Common myeloid progenitor, CD34-positive (primary cell): ENCODE results near the gene UBE2H.
"Not testable (repeated sequence)": the region's sequence is repeated elsewhere in the genome, so short reads cannot be mapped to it uniquely, and the experiment has no call there.

Experiments used
- CTCF ChIA-PET: fragments of 350-600 bp; sonication (Branson Sonifier 250); formaldehyde crosslinking; loops from one replicate; lab custom pipeline; 2021; ENCODE audit warnings: antibody characterized with exemption; lab: Charles Lee
- POLR2A ChIA-PET: fragments of 350-600 bp; sonication (Branson Sonifier 250); formaldehyde crosslinking; loops from one replicate; lab custom pipeline; 2021; ENCODE audit warnings: antibody characterized with exemption; lab: Charles Lee
- DNase-seq, 3 donors: peaks; one replicate each; pipeline versions ENCODE4 v3.0.0 to v3.0.0-alpha.2; 2013
- H3K27ac ChIP-seq, 2 experiments: 1 replicate in 1 of 2; 2 replicates in 1 of 2; pipeline ENCODE4 v1.7.0; 2013; ENCODE audit warnings: inconsistent platforms in 2 of 2, low read length in 2 of 2, mild to moderate bottlenecking in 2 of 2, low read depth in 1 of 2, moderate library complexity in 1 of 2; ENCODE audit not compliant: severe bottlenecking in 2 of 2, insufficient read depth in 1 of 2, poor library complexity in 1 of 2
- H3K27me3 ChIP-seq, 5 experiments: replicated peaks in 2 of 5; 1 replicate in 3 of 5; 2 replicates in 2 of 5; pipeline versions ENCODE4 v1.6.1 to v1.7.0; 2013; ENCODE audit warnings: low read length in 4 of 5, mild to moderate bottlenecking in 2 of 5, moderate library complexity in 2 of 5, inconsistent platforms in 1 of 5; ENCODE audit not compliant: insufficient read depth in 5 of 5, control insufficient read depth in 4 of 5
- H3K36me3 ChIP-seq, 4 experiments: 1 replicate in 2 of 4; 2 replicates in 2 of 4; pipeline versions ENCODE4 v1.6.1 to v1.7.0; 2013; ENCODE audit warnings: low read length in 3 of 4, control low read depth in 1 of 4, mild to moderate bottlenecking in 1 of 4; ENCODE audit not compliant: control insufficient read depth in 4 of 4, insufficient read depth in 4 of 4
- H3K4me1 ChIP-seq, 4 experiments: 1 replicate in 3 of 4; 2 replicates in 1 of 4; pipeline versions ENCODE4 v1.6.1 to v1.7.1; 2013; ENCODE audit warnings: low read length in 3 of 4, mild to moderate bottlenecking in 3 of 4, control low read depth in 1 of 4, inconsistent platforms in 1 of 4, moderate library complexity in 1 of 4; ENCODE audit not compliant: control insufficient read depth in 4 of 4, insufficient read depth in 4 of 4; ENCODE audit errors: control extremely low read depth in 1 of 4
- H3K4me3 ChIP-seq, 7 experiments: 1 replicate in 4 of 7; 2 replicates in 3 of 7; pipeline versions ENCODE4 v1.5.1 to v1.7.0; 2013; ENCODE audit warnings: mild to moderate bottlenecking in 7 of 7, low read length in 6 of 7, moderate library complexity in 6 of 7, inconsistent platforms in 2 of 7, low read depth in 2 of 7, control low read depth in 1 of 7; ENCODE audit not compliant: insufficient read depth in 4 of 7, control insufficient read depth in 1 of 7; ENCODE audit errors: extremely low read depth in 1 of 7
- H3K9me3 ChIP-seq, 5 experiments: 1 replicate in 4 of 5; 2 replicates in 1 of 5; pipeline versions ENCODE4 v1.6.1 to v1.7.1; 2013; ENCODE audit warnings: low read length in 4 of 5, mild to moderate bottlenecking in 2 of 5, inconsistent platforms in 1 of 5, low read depth in 1 of 5, moderate library complexity in 1 of 5; ENCODE audit not compliant: control insufficient read depth in 4 of 5, insufficient read depth in 2 of 5; ENCODE audit errors: control extremely low read depth in 1 of 5
- WGBS: methylation state at CpG from one replicate; pipeline ENCODE4 v1.1.5; 2013; ENCODE audit not compliant: insufficient coverage; 5-methylcytosine and 5-hydroxymethylcytosine counted together

UBE2H gene

GRCh38 chr7:129798616-129799349 is 154.0 kb downstream of the UBE2H start:
- Histone ChIP-seq H3K27ac (no peak overlapping the region), H3K27me3 (peaks cover 0 to 3% (median 0%) of the 10 kb centered on the region in 5 experiments), H3K36me3 (no peaks in the 10 kb centered on the region), H3K4me3 (no peak overlapping the region), H3K9me3 (no peaks in the 10 kb centered on the region), H3K4me1 (no peaks in the 10 kb centered on the region)
- ChIA-PET CTCF (interaction anchor here (0.7 kb wide), 1 partner anchor 15 kb away, joined by 3 read pairs; no protein-coding TSS in a partner anchor), POLR2A (no interaction called here)
- DNase-seq: no peak
- over 99% methylated on average over 14 of the region's 16 CpGs for WGBS

DNA sequence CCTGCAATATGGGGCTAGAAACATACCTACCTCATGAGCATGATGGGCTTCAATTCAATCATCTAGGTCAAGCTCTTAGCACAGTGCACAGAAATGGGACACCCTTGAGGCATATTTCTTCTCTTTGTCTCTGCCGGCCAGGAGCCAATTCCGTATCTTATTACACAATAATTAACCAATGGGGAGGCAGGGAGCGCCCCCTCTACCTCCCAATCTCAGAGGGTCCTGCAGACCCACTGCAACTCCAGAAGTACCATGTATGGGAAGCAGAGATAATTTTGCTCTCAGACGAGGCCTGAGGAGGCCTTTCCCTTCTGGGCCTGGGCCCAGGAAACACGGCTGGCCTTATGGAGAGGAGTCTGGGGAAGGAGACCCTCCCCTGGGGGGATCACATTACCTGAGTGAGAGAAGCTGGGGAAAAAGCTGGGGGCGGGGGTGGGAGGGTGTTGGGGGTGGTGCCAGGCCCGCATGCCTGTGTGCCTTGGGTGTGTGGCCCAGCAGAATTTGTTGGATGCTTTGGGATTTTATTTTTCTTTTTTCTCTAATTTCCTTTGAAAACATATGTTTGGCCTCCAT is 155.5 kb downstream of the UBE2H start:
- ChIA-PET POLR2A (no interaction called here), CTCF (no interaction called here)
- H3K4me3 ChIP-seq: no peak overlapping the region
- H3K9me3 ChIP-seq: no peaks in the 10 kb centered on the region
- H3K27me3 ChIP-seq: peaks cover 0 to 3% (median 0%) of the 10 kb centered on the region in 5 experiments
- H3K36me3 ChIP-seq: no peaks in the 10 kb centered on the region
- H3K27ac ChIP-seq: no peak overlapping the region
- WGBS: 91% methylated on average over 5 of the region's 7 CpGs
- DNase-seq: no peak
- H3K4me1 ChIP-seq: no peaks in the 10 kb centered on the region

DNA sequence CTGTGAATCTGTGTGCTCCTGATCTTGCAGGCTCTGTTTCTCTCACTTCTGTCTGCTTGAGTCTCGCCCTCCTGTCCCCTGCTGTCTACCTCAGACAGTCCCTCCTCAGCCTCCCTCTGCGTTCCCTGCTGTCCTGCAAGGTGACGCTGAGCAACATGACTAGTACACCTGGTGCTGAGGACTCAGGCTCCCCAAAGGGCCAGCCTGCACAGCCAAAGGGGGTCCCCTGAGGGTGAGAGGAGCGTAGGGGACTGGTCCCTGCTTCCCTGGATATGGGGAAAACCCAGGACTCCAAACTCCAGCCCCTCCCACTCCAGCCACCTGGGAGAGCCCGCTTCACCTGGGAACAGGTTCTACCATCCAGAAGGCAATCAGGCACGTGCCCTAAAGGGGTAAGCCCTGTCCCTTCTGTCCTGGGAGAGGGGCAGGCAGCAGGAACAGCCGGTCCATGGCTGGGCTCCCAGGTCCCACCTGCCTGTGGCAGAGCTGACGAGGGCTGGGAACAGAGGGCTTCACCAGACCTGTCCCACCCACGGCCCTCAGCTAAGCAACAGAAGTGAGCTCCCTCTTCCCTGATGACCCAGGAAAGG is 156.5 kb downstream of the UBE2H start:
- Histone ChIP-seq H3K9me3 (no peaks in the 10 kb centered on the region), H3K27me3 (peaks cover 0 to 3% (median 0%) of the 10 kb centered on the region in 5 experiments), H3K27ac (no peak overlapping the region), H3K36me3 (no peaks in the 10 kb centered on the region), H3K4me3 (no peak overlapping the region), H3K4me1 (no peaks in the 10 kb centered on the region)
- DNase-seq: no peak
- ChIA-PET POLR2A (no interaction called here), CTCF (no interaction called here)
- WGBS: 86% methylated on average over 5 of the region's 9 CpGs

GRCh38 chr7:129794461-129794860 is 158.3 kb downstream of the UBE2H start:
- peaks cover 0 to 17% (median 6%) of the 10 kb centered on the region in 5 experiments for H3K27me3 ChIP-seq
- CTCF ChIA-PET, H3K4me1 ChIP-seq, H3K36me3 ChIP-seq, H3K9me3 ChIP-seq, DNase-seq, POLR2A ChIA-PET, H3K27ac ChIP-seq, H3K4me3 ChIP-seq: not testable (repeated sequence)
- 96% methylated on average over 9 of the region's 9 CpGs for WGBS

GRCh38 chr7:129793506-129794310 is 159.1 kb downstream of the UBE2H start:
- CTCF ChIA-PET: no interaction called here
- no peak overlapping the region for H3K27ac ChIP-seq
- no peaks in the 10 kb centered on the region for H3K4me1 ChIP-seq
- no peak overlapping the region for H3K4me3 ChIP-seq
- no peaks in the 10 kb centered on the region for H3K9me3 ChIP-seq
- no peaks in the 10 kb centered on the region for H3K36me3 ChIP-seq
- no peak for DNase-seq
- POLR2A ChIA-PET: interaction anchor here (0.7 kb wide), 1 partner anchor 958 kb away, joined by 3 read pairs; no protein-coding TSS in a partner anchor
- peaks cover 0 to 20% (median 6%) of the 10 kb centered on the region in 5 experiments for H3K27me3 ChIP-seq
- 86% methylated on average over 7 of the region's 9 CpGs for WGBS

DNA sequence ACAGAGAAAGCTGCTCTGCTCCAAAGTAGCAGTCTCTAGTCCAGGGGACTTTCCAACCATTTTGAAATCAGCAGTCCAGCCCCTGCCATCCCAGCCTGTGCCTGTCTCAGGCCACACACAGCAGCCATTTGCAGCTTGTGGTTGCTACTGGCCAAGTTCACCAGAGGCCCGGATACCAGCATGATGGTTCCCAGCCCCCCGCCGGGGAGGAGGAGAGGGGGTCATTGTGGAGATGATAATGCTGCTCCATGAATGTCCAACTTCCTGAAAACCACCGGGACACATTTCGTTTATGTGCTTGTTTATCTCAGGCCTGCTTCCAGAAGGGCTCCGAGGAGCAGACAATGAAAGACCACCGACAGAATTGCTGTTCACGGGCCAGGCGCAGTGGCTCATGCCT is 160.0 kb downstream of the UBE2H start:
- ChIA-PET POLR2A (no interaction called here), CTCF (interaction anchor here (0.9 to 1.4 kb wide), 2 partner anchors 11 to 33 kb away, joined by 3 to 4 read pairs; no protein-coding TSS in a partner anchor)
- no peaks in the 10 kb centered on the region for H3K36me3 ChIP-seq
- H3K9me3 ChIP-seq: no peaks in the 10 kb centered on the region
- H3K4me1 ChIP-seq: no peaks in the 10 kb centered on the region
- no peak overlapping the region for H3K4me3 ChIP-seq
- no peak overlapping the region for H3K27ac ChIP-seq
- peaks cover 0 to 29% (median 9%) of the 10 kb centered on the region in 5 experiments for H3K27me3 ChIP-seq
- 86% methylated on average over 9 of the region's 9 CpGs for WGBS
- no peak for DNase-seq
